Left ventricle myocardium inferior (tissue), 1 donor: ENCODE data around the gene KIAA0232. TPM values are rescaled to one million over a fixed set of nuclear protein-coding genes. Genes with fewer than 3 reads are reported as not detected.
A peak's percentile ranks its signal among the peaks of the same experiment; 100 is the strongest.
"Not testable (repeated sequence)": the region's sequence is repeated elsewhere in the genome, so short reads cannot be mapped to it uniquely, and the experiment has no call there.

Experiments
- DNase-seq: peaks from one replicate; pipeline ENCODE4 v3.0.0-alpha.2; 2020
- H3K27ac ChIP-seq: fragments of 200-600 bp; replicated peaks from 2 replicates; pipeline ENCODE4 v1.8.0; 2021
- H3K27me3 ChIP-seq: fragments of 200-600 bp; 2 replicates; pipeline ENCODE4 v1.8.0; 2021; ENCODE audit warnings: low read depth
- H3K36me3 ChIP-seq: fragments of 200-600 bp; 2 replicates; pipeline ENCODE4 v1.8.0; 2021
- H3K4me1 ChIP-seq: fragments of 200-600 bp; 2 replicates; pipeline ENCODE4 v1.8.0; 2021
- H3K4me3 ChIP-seq: fragments of 200-600 bp; 2 replicates; pipeline ENCODE4 v1.8.0; 2021; ENCODE audit warnings: mild to moderate bottlenecking, moderate library complexity
- H3K9me3 ChIP-seq: fragments of 200-600 bp; replicated peaks from 2 replicates; pipeline ENCODE4 v1.8.0; 2021
- intact Hi-C: fragments of 100-400 bp; cut with micrococcal nuclease; formaldehyde crosslinking; loops from one replicate; pipeline ENCODE4 v1.11.0; 2022
- total RNA-seq: library from RNA; stranded (reverse); fragmentation: NEBNext Ultra II Directional; extraction: Animal tissue kit (Norgen Biotek cat#: 25700); gene quantifications from one replicate; pipeline ENCODE4 v1.2.1, GENCODE V29; 2021
- TF ChIP-seq, protein P1 (sequence below): fragments of 200-600 bp; IDR thresholded peaks from 2 replicates; pipeline ENCODE4 v1.8.0; 2021; ENCODE audit warnings: antibody characterized with exemption, mild to moderate bottlenecking, borderline replicate concordance
- donor health status: DM: no; HTN: yes; CAD: no; lungs with severe emphysema.

KIAA0232 gene
- total RNA-seq, 1 donor from 2014 or later = 82.5 TPM

DNA sequence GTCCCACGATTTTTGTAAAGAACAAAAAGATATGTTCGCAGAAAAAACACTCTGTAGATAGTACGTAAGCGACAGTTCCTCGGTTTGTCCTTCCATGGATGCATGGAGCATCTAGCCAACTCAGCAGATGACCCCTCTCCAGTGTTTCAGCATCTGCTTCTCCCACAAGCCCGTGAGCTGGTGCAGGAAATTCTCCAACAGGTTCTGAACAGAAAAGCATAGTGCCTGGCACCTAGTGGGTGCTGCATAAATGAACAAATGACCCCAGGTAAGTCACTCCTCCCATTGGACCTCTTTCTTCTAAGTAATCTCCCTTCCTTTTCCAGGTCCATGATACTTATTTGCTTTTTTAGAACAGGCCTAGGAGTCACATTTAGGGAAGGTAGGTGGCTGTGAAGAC lies 966 bp upstream of the KIAA0232 start:
- Histone ChIP-seq H3K36me3 (peaks cover 4% of the 10 kb centered on the region), H3K27ac (peak overlapping the region; percentile 97), H3K27me3 (no peaks in the 10 kb centered on the region), H3K4me3 (peak overlapping the region; percentile 84), H3K9me3 (no peaks in the 10 kb centered on the region), H3K4me1 (peaks cover 75% of the 10 kb centered on the region)
- TF ChIP-seq, protein P1, sequence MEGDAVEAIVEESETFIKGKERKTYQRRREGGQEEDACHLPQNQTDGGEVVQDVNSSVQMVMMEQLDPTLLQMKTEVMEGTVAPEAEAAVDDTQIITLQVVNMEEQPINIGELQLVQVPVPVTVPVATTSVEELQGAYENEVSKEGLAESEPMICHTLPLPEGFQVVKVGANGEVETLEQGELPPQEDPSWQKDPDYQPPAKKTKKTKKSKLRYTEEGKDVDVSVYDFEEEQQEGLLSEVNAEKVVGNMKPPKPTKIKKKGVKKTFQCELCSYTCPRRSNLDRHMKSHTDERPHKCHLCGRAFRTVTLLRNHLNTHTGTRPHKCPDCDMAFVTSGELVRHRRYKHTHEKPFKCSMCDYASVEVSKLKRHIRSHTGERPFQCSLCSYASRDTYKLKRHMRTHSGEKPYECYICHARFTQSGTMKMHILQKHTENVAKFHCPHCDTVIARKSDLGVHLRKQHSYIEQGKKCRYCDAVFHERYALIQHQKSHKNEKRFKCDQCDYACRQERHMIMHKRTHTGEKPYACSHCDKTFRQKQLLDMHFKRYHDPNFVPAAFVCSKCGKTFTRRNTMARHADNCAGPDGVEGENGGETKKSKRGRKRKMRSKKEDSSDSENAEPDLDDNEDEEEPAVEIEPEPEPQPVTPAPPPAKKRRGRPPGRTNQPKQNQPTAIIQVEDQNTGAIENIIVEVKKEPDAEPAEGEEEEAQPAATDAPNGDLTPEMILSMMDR = no peak
- no peak for DNase-seq
- intact Hi-C loops = no loop called here

DNA sequence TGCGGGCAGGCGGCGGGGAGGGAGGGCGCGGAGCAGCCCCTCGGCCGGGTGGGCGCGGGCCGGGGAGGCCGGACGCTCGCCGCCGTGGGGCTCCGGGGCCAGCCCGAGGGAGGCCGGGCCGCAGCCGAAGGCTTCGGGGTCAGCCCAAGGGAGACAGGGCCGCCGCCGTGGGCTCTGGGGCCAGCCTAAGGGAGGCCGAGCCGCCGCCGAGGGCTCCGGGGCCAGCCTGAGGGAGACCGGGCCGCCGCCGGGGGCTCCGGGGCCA lies 251 bp downstream of the KIAA0232 start:
- TF ChIP-seq, protein P1 = no peak
- intact Hi-C loops = no loop called here
- H3K36me3 ChIP-seq = peaks cover 7% of the 10 kb centered on the region
- peaks cover 82% of the 10 kb centered on the region for H3K4me1 ChIP-seq
- H3K9me3 ChIP-seq = no peaks in the 10 kb centered on the region
- DNase-seq = no peak
- H3K27ac ChIP-seq = peak overlapping the region; percentile 97
- peak overlapping the region; percentile 84 for H3K4me3 ChIP-seq
- H3K27me3 ChIP-seq = no peaks in the 10 kb centered on the region

DNA sequence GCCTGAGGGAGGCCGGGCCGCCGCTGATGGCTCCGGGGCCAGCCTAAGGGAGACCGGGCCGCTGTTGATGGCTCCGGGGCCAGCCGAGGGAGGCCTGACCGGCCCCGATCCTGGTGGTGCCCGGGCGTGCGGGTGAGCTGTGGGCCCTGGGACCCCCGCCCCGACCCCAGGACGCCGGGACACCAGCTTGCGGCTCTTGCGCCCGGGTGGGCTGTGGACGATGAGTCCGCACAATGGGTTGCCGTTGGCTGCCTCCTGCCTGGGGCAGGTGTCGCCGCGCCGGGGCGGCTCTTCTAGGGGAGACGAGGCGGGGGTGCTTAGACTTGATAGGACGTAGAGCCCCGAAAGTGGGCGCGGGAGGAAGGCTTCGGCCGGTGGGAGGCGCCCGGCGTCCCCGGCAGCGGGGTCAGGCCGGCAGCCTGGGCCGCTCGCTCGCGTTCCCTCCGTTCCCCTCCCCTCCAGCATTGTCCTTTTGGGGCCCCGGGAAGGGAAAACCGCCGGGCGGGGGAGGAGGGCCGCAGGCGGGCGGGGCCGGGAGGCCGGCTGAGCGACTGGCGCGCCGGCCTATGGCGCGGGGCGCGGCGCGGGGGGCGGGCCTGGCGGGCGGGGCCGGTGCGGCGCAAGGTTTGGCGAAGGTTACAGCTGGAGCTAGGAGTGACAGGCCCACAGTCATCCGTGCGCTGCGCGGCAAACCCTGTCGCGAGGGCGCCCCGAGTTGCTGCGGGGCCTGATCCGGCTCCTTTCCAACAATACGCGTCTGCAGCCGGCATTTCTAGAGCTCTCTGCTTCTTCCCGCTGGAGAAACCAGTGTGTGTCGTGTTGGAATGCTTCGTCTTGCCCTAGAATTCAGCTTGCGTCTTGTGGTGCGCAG lies 819 bp downstream of the KIAA0232 start:
- peak overlapping the region; percentile 97 for H3K27ac ChIP-seq
- TF ChIP-seq, protein P1 = peak; percentile 25
- intact Hi-C loops = no loop called here
- H3K27me3 ChIP-seq = no peaks in the 10 kb centered on the region
- peak; percentile 91 for DNase-seq
- peaks cover 7% of the 10 kb centered on the region for H3K36me3 ChIP-seq
- no peaks in the 10 kb centered on the region for H3K9me3 ChIP-seq
- H3K4me3 ChIP-seq = peak overlapping the region; percentile 84
- peaks cover 82% of the 10 kb centered on the region for H3K4me1 ChIP-seq

DNA sequence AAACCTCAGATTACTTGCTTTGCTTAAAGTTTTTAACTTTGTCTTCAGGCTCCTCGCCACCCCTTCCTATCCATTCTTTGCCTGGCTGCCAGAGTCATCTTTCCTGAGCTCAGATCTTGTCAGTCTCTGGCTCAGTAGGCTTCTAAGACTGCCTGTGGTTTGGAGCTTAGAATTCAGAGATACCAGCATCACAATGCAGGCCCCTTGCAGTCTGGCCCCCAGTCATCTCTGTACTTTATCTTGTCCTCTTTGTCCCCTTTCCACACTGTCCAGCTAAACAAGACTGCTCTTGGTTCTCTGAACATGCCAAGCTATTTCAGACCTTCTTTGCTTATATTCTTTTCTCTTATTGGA lies 3.0 kb downstream of the KIAA0232 start:
- Histone ChIP-seq H3K27me3 (no peaks in the 10 kb centered on the region), H3K27ac (peak overlapping the region; percentile 97), H3K9me3 (no peaks in the 10 kb centered on the region), H3K4me1 (peaks cover 85% of the 10 kb centered on the region), H3K4me3 (no peak overlapping the region), H3K36me3 (peaks cover 7% of the 10 kb centered on the region)
- DNase-seq = no peak
- intact Hi-C loops = no loop called here
- TF ChIP-seq, protein P1 = no peak

DNA sequence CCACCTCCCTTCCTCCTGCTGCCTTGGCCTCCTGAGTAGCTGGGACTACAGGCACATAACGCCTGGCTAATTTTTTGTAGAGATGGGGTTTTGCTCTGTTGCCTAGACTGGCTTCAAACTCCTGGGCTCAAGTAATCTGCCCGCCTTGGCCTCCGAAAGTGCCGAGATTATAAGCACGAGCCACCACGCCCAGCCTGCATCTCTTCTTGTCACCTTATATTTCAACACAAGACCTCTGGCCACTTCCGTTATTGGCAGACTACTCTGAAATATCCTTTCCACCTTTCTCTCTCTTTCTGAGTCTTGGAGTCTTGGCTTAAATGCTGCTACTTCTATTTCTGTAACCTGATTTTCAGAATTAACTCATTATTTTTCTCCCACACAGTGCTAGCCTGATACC lies 5.6 kb downstream of the KIAA0232 start:
- Histone ChIP-seq H3K27me3 (no peaks in the 10 kb centered on the region), H3K4me3 (no peak overlapping the region), H3K27ac (peak overlapping the region; percentile 10), H3K36me3 (peaks cover 7% of the 10 kb centered on the region), H3K9me3 (no peaks in the 10 kb centered on the region), H3K4me1 (peaks cover 91% of the 10 kb centered on the region)
- no peak for DNase-seq
- TF ChIP-seq, protein P1 = no peak
- intact Hi-C loops = no loop called here

DNA sequence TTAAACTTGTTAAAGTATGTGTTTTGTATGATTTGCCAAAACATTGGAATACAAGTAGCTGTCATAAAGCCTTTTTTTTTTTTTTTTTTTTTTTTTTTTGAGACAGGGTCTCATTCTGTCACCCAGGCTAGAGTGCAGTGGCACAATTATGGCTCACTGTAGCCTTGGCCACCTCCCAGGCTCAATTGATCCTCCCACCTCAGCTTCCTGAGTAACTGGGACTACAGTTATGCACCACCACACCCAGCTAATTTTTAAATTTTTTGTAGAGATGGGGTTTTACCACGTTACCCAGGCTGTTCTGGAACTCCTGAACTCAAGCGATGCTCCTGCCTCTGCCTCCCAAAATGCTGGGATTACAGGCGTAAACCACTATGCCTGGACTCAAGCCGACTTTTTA lies 8.7 kb downstream of the KIAA0232 start:
- peaks cover 94% of the 10 kb centered on the region for H3K4me1 ChIP-seq
- H3K9me3 ChIP-seq, DNase-seq, intact Hi-C loops, H3K4me3 ChIP-seq, H3K36me3 ChIP-seq, H3K27me3 ChIP-seq, H3K27ac ChIP-seq: not testable (repeated sequence)

DNA sequence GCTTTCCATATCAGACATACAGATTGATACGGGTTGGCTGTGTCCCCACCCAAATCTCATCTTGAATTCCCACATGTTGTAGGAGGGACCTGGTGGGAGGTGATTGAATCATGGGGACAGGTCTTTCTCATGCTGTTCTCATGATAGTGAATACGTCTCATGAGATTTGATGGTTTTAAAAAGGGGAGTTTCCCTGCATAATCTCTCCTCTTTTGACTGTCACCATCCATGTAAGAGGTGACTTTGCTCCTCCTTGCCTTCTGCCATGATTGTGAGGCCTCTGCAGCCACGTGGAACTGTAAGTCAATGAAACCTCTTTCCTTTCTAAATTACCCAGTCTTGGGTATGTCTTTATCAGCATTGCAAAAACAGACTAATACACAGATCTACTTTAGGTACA lies 9.3 kb downstream of the KIAA0232 start:
- H3K36me3 ChIP-seq, intact Hi-C loops, H3K9me3 ChIP-seq, H3K27me3 ChIP-seq, H3K27ac ChIP-seq, H3K4me3 ChIP-seq, DNase-seq: not testable (repeated sequence)
- peaks cover 92% of the 10 kb centered on the region for H3K4me1 ChIP-seq
